Measurements from ENCODE around the gene CARD11.

DNA sequence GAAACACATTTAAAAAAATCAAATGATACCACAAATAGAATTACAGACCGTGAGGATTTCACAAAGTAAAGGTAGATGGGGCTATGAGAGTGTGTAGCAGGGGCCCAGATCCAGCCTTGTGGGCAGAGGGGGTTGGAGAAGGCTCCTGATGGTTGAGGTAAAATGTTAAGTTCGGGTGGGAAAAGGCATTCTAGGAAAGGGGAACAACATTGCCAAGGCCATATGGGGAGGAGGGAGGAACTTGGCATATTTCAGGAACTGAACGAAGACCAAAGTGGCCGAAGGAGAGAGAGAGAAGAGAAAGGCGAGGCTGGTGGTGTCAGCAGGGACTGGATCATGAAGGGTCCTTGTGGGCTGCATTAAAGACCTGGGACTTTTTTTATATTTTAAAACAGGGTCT lies 98.9 kb downstream of the CARD11 start:
- TF ChIP-seq ZNF70 (CRISPR knock-in tag; IDR thresholded peaks at IDR 0.05) (no peak), RARB (CRISPR knock-in tag; IDR thresholded peaks at IDR 0.05) (no peak), TCF4 (CRISPR knock-in tag; IDR thresholded peaks at IDR 0.05; ENCODE audit: borderline replicate concordance) (no peak), ZFP3 (CRISPR knock-in tag; IDR thresholded peaks at IDR 0.05) (no peak), ARNTL (CRISPR knock-in tag; IDR thresholded peaks at IDR 0.05; ENCODE audit: borderline replicate concordance, low read depth) (no peak), OSR1 (CRISPR knock-in tag; IDR thresholded peaks at IDR 0.05) (no peak), SNAI2 (CRISPR knock-in tag; IDR thresholded peaks at IDR 0.05) (no peak), TOX (CRISPR knock-in tag; IDR thresholded peaks at IDR 0.05; ENCODE audit: borderline replicate concordance) (no peak), ZFP30 (CRISPR knock-in tag; IDR thresholded peaks at IDR 0.05) (no peak), PPARA (CRISPR knock-in tag; IDR thresholded peaks at IDR 0.05; ENCODE audit: borderline replicate concordance) (no peak)
- TF ChIP-seq, protein P1, sequence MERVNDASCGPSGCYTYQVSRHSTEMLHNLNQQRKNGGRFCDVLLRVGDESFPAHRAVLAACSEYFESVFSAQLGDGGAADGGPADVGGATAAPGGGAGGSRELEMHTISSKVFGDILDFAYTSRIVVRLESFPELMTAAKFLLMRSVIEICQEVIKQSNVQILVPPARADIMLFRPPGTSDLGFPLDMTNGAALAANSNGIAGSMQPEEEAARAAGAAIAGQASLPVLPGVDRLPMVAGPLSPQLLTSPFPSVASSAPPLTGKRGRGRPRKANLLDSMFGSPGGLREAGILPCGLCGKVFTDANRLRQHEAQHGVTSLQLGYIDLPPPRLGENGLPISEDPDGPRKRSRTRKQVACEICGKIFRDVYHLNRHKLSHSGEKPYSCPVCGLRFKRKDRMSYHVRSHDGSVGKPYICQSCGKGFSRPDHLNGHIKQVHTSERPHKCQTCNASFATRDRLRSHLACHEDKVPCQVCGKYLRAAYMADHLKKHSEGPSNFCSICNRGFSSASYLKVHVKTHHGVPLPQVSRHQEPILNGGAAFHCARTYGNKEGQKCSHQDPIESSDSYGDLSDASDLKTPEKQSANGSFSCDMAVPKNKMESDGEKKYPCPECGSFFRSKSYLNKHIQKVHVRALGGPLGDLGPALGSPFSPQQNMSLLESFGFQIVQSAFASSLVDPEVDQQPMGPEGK (CRISPR knock-in tag; IDR thresholded peaks at IDR 0.05; ENCODE audit: borderline replicate concordance) = no peak
- TF ChIP-seq, protein P2, sequence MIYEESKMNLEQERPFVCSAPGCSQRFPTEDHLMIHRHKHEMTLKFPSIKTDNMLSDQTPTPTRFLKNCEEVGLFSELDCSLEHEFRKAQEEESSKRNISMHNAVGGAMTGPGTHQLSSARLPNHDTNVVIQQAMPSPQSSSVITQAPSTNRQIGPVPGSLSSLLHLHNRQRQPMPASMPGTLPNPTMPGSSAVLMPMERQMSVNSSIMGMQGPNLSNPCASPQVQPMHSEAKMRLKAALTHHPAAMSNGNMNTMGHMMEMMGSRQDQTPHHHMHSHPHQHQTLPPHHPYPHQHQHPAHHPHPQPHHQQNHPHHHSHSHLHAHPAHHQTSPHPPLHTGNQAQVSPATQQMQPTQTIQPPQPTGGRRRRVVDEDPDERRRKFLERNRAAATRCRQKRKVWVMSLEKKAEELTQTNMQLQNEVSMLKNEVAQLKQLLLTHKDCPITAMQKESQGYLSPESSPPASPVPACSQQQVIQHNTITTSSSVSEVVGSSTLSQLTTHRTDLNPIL (CRISPR knock-in tag; IDR thresholded peaks at IDR 0.05; ENCODE audit: low read depth) = no peak
- TF ChIP-seq, protein P3, sequence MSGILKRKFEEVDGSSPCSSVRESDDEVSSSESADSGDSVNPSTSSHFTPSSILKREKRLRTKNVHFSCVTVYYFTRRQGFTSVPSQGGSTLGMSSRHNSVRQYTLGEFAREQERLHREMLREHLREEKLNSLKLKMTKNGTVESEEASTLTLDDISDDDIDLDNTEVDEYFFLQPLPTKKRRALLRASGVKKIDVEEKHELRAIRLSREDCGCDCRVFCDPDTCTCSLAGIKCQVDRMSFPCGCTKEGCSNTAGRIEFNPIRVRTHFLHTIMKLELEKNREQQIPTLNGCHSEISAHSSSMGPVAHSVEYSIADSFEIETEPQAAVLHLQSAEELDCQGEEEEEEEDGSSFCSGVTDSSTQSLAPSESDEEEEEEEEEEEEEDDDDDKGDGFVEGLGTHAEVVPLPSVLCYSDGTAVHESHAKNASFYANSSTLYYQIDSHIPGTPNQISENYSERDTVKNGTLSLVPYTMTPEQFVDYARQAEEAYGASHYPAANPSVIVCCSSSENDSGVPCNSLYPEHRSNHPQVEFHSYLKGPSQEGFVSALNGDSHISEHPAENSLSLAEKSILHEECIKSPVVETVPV (CRISPR knock-in tag; IDR thresholded peaks at IDR 0.05) = no peak

Measured in SK-N-SH treated with all-trans-retinoic acid at 6 μM for 48 hours (cell line).